MCF 10A (cell line): ENCODE data around the gene SUCO. TPM values are rescaled to one million over a fixed set of nuclear protein-coding genes. Genes with fewer than 3 reads are reported as not detected.

ENCODE experiments used
- BruUV-seq: library from RNA; stranded (reverse); fragments of 400-500 nt; replicated peaks from 2 replicates; lab custom pipeline; 2021; lab: Mats Ljungman, UMichigan
- CTCF ChIA-PET: fragments of 300-600 bp; sonication (Branson Sonifier 250); formaldehyde crosslinking; extraction: SDS; loops from one replicate; lab custom pipeline; 2021; ENCODE audit warnings: antibody characterized with exemption, inconsistent platforms; lab: Yijun Ruan, JAX
- POLR2A ChIA-PET: fragments of 300-600, 350-650 bp; sonication (Branson Sonifier 250); formaldehyde crosslinking; extraction: SDS; loops from one replicate; lab custom pipeline; 2020; ENCODE audit warnings: antibody characterized with exemption, inconsistent platforms; lab: Yijun Ruan, JAX
- DNase-seq: peaks from one replicate; pipeline ENCODE4 v3.0.0-alpha.2; 2018; ENCODE audit not compliant: unreplicated experiment
- H3K27ac Mint-ChIP-seq: one replicate; pipeline ENCODE4 v1.8.0; 2022; ENCODE audit warnings: mild to moderate bottlenecking, low read depth, mixed read lengths; ENCODE audit not compliant: unreplicated experiment
- H3K27me3 Mint-ChIP-seq: one replicate; pipeline ENCODE4 v1.8.0; 2022; ENCODE audit warnings: mixed read lengths; ENCODE audit not compliant: insufficient read depth, unreplicated experiment
- H3K36me3 Mint-ChIP-seq: one replicate; pipeline ENCODE4 v1.8.0; 2022; ENCODE audit warnings: mild to moderate bottlenecking, moderate library complexity, mixed read lengths; ENCODE audit not compliant: insufficient read depth, unreplicated experiment
- H3K4me1 Mint-ChIP-seq: one replicate; pipeline ENCODE4 v1.8.0; 2022; ENCODE audit warnings: mixed read lengths; ENCODE audit not compliant: insufficient read depth, unreplicated experiment
- H3K4me3 Mint-ChIP-seq: one replicate; pipeline ENCODE4 v1.8.0; 2022; ENCODE audit warnings: mild to moderate bottlenecking, moderate library complexity, mixed read lengths; ENCODE audit not compliant: unreplicated experiment
- H3K9me3 Mint-ChIP-seq: one replicate; pipeline ENCODE4 v1.8.0; 2022; ENCODE audit warnings: mixed read lengths; ENCODE audit not compliant: unreplicated experiment
- CTCF ChIP-seq: fragments of 200-600 bp; IDR thresholded peaks from one replicate; pipeline ENCODE4 v1.8.0; 2022; ENCODE audit warnings: antibody characterized with exemption, mild to moderate bottlenecking; ENCODE audit not compliant: unreplicated experiment
- intact Hi-C: fragments of 100-400 bp; cut with micrococcal nuclease; formaldehyde crosslinking; loops from 2 replicates; pipeline ENCODE4 v1.14.1; 2022
- total RNA-seq: library from RNA; stranded (reverse); gene quantifications from 2 replicates; pipeline ENCODE4 v1.2.3, GENCODE V29; 2022

The SUCO gene
- total RNA-seq, 1 experiment from 2014 or later: 47.9 TPM

DNA sequence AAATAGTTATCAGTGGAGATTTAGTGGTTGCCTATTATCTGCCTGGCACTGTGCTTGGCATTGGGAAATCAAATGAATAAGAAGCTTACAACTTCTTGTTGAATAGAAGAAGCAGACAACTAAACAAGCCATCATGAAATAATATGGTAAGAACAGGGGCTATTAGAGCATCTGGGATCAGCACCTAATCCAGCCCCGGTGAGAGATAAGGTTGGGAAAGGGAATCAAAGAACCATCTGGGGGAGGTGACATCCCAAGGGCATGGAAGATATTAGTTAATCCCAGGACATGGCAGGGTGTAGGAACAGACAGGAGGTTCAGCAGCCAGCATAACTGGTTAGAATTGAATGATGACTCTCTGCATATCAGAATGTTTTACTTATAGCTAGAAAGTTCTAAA, 36.3 kb upstream of the SUCO start:
- no peaks in the 10 kb centered on the region for H3K27me3 Mint-ChIP-seq
- no peak for TF ChIP-seq CTCF
- H3K27ac Mint-ChIP-seq: no peak overlapping the region
- no peaks in the 10 kb centered on the region for H3K9me3 Mint-ChIP-seq
- peaks cover 12% of the 10 kb centered on the region for H3K4me1 Mint-ChIP-seq
- intact Hi-C loops: no loop called here
- no peak overlapping the region for H3K4me3 Mint-ChIP-seq
- CTCF ChIA-PET: interaction anchor here (0.6 to 1.3 kb wide), 5 partner anchors 33 to 516 kb away, joined by 3 to 5 read pairs (median 3); no protein-coding TSS in a partner anchor
- no peak for DNase-seq
- POLR2A ChIA-PET: interaction anchor here (0.7 to 3.3 kb wide), 5 partner anchors 14 to 50 kb away, joined by 3 to 22 read pairs (median 5); partner anchors contain the start of gene SUCO
- H3K36me3 Mint-ChIP-seq: no peaks in the 10 kb centered on the region
- no TSS peak for BruUV-seq

GRCh38 chr1:172497230-172497629, 35.7 kb upstream of the SUCO start:
- CTCF ChIA-PET: interaction anchor here (0.6 to 2.0 kb wide), 9 partner anchors 11 to 721 kb away, joined by 3 to 10 read pairs (median 3); no protein-coding TSS in a partner anchor
- no peaks in the 10 kb centered on the region for H3K9me3 Mint-ChIP-seq
- H3K27me3 Mint-ChIP-seq: no peaks in the 10 kb centered on the region
- DNase-seq: peak; percentile 76
- H3K27ac Mint-ChIP-seq: no peak overlapping the region
- BruUV-seq: no TSS peak
- intact Hi-C loops: no loop called here
- POLR2A ChIA-PET: interaction anchor here (0.5 to 3.3 kb wide), 8 partner anchors 8 to 409 kb away, joined by 3 to 22 read pairs (median 4); partner anchors contain the start of gene SUCO
- no peak for TF ChIP-seq CTCF
- H3K4me1 Mint-ChIP-seq: peaks cover 12% of the 10 kb centered on the region
- H3K4me3 Mint-ChIP-seq: no peak overlapping the region
- no peaks in the 10 kb centered on the region for H3K36me3 Mint-ChIP-seq

DNA sequence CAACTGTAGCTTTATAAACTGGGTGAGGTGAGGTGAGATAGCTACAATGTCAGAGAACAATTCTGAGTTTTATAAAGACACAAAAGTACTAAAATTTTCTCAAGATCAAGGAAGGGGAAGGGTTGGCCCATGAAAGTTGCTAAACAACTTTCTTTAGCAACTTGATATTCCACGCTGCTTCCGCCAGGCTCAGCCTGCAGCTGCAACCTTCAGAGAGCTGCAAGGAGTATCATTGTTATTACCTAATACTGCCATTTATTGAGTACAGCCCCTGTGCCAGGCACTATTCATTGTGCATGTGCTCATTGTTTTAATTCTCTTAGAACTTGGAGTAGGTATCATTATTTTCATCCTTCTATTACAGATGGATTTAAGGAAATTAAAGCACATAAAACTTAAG, 34.1 kb upstream of the SUCO start:
- H3K27ac Mint-ChIP-seq: no peak overlapping the region
- intact Hi-C loops: no loop called here
- H3K4me1 Mint-ChIP-seq: peaks cover 12% of the 10 kb centered on the region

More for the DNA sequence above, 34.1 kb upstream of the SUCO start:
- no peaks in the 10 kb centered on the region for H3K36me3 Mint-ChIP-seq
- no peak for TF ChIP-seq CTCF
- BruUV-seq: no TSS peak
- DNase-seq: no peak
- no peaks in the 10 kb centered on the region for H3K9me3 Mint-ChIP-seq
- POLR2A ChIA-PET: interaction anchor here (1.0 to 3.3 kb wide), 4 partner anchors 10 to 49 kb away, joined by 3 to 22 read pairs (median 4); partner anchors contain the start of gene SUCO
- no peak overlapping the region for H3K4me3 Mint-ChIP-seq
- H3K27me3 Mint-ChIP-seq: no peaks in the 10 kb centered on the region
- CTCF ChIA-PET: interaction anchor here (0.9 to 2.0 kb wide), 6 partner anchors 10 to 69 kb away, joined by 3 to 10 read pairs (median 6); no protein-coding TSS in a partner anchor
